WTC11 (cell line): Measurements from ENCODE around the gene FERMT3. TPM values are rescaled to one million over a fixed set of nuclear protein-coding genes. Genes with fewer than 3 reads are reported as not detected.

Experiments used
- ATAC-seq: fragments of 200-7000 bp; cut with Tn5 transposase; 2 replicates; pipeline ENCODE4 v1.10.0; 2021; ENCODE audit warnings: mild to moderate bottlenecking, moderate library complexity
- CTCF ChIA-PET: fragments of 300-600 bp; sonication (Branson Sonifier 250); formaldehyde crosslinking; loops from one replicate; lab custom pipeline; 2021; ENCODE audit warnings: antibody characterized with exemption; lab: Charles Lee
- POLR2A ChIA-PET: fragments of 350-600 bp; sonication (Branson Sonifier 250); formaldehyde crosslinking; loops from one replicate; lab custom pipeline; 2021; ENCODE audit warnings: antibody characterized with exemption; lab: Charles Lee
- DNase-seq: peaks from one replicate; pipeline ENCODE4 v3.0.0; 2021; ENCODE audit warnings: low spot score
- H3K27ac Mint-ChIP-seq: 2 replicates; pipeline ENCODE4 v1.8.0; 2021; ENCODE audit warnings: mixed read lengths
- H3K27me3 Mint-ChIP-seq: 2 replicates; pipeline ENCODE4 v1.8.0; 2021; ENCODE audit warnings: low read depth, mild to moderate bottlenecking, moderate library complexity, mixed read lengths
- H3K36me3 Mint-ChIP-seq: 2 replicates; pipeline ENCODE4 v1.8.0; 2021; ENCODE audit warnings: mixed read lengths
- H3K4me1 Mint-ChIP-seq: 2 replicates; pipeline ENCODE4 v1.8.0; 2022; ENCODE audit warnings: mixed read lengths
- H3K4me3 Mint-ChIP-seq: 2 replicates; pipeline ENCODE4 v1.8.0; 2021; ENCODE audit warnings: mild to moderate bottlenecking, moderate library complexity, mixed read lengths
- H3K9me3 Mint-ChIP-seq: 2 replicates; pipeline ENCODE4 v1.8.0; 2021; ENCODE audit warnings: mixed read lengths
- AFF4 ChIP-seq: sonication (generic); formaldehyde crosslinking; IDR thresholded peaks from 2 replicates; pipeline ENCODE4 v1.8.1; 2023; ENCODE audit warnings: mild to moderate bottlenecking, missing genetic modification reagents, borderline replicate concordance
- ATF1 ChIP-seq: sonication (generic); formaldehyde crosslinking; IDR thresholded peaks from 2 replicates; pipeline ENCODE4 v1.8.1; 2023; ENCODE audit warnings: mild to moderate bottlenecking, moderate library complexity, missing genetic modification reagents
- HMGXB4 ChIP-seq: sonication (generic); formaldehyde crosslinking; IDR thresholded peaks from 2 replicates; pipeline ENCODE4 v1.8.1; 2023; ENCODE audit warnings: mild to moderate bottlenecking, moderate library complexity, missing genetic modification reagents
- MXD4 ChIP-seq: fragments of 250-450 bp; sonication (Bioruptor Pico); IDR thresholded peaks from 2 replicates; pipeline ENCODE4 v1.8.0; 2021; ENCODE audit warnings: mild to moderate bottlenecking, moderate library complexity, borderline replicate concordance
- MYBL2 ChIP-seq: sonication (generic); formaldehyde crosslinking; IDR thresholded peaks from 2 replicates; pipeline ENCODE4 v1.8.1; 2023; ENCODE audit warnings: mild to moderate bottlenecking, moderate library complexity, missing genetic modification reagents
- SOX15 ChIP-seq: fragments of 250-450 bp; sonication (Bioruptor Pico); IDR thresholded peaks from 2 replicates; pipeline ENCODE4 v1.9.0; 2021; ENCODE audit warnings: mild to moderate bottlenecking
- TP53 ChIP-seq: sonication (generic); formaldehyde crosslinking; IDR thresholded peaks from 2 replicates; pipeline ENCODE4 v1.8.1; 2023; ENCODE audit warnings: mild to moderate bottlenecking, missing genetic modification reagents
- ZNF425 ChIP-seq: fragments of 250-450 bp; sonication (Bioruptor Pico); conservative IDR thresholded peaks from 2 replicates; pipeline ENCODE4 v1.9.0; 2021; ENCODE audit warnings: mild to moderate bottlenecking
- ZNF512 ChIP-seq: sonication (generic); formaldehyde crosslinking; IDR thresholded peaks from 2 replicates; pipeline ENCODE4 v1.8.1; 2022; ENCODE audit warnings: missing genetic modification reagents, borderline replicate concordance
- total RNA-seq: library from RNA; stranded (reverse); gene quantifications from 3 replicates; pipeline ENCODE4 v1.2.3, GENCODE V29; 2021
- TF ChIP-seq, protein P1 (sequence below): fragments of 250-450 bp; sonication (Bioruptor Pico); IDR thresholded peaks from 2 replicates; pipeline ENCODE4 v2.1.2; 2022; ENCODE audit warnings: mild to moderate bottlenecking, moderate library complexity
- TF ChIP-seq, protein P2 (sequence below): sonication (generic); formaldehyde crosslinking; IDR thresholded peaks from 2 replicates; pipeline ENCODE4 v1.8.1; 2022; ENCODE audit warnings: mild to moderate bottlenecking, missing genetic modification reagents, moderate library complexity, borderline replicate concordance

FERMT3 gene
- total RNA-seq, 1 experiment from 2014 or later = 3.8 TPM

GRCh38 chr11:64243236-64243854 lies 36.8 kb downstream of the FERMT3 start (continued):
- TF ChIP-seq ZNF512 = no peak
- no peak for TF ChIP-seq MXD4 (CRISPR knock-in tag)
- no peak for TF ChIP-seq ATF1 (CRISPR knock-in tag)
- no peak for TF ChIP-seq MYBL2 (CRISPR knock-in tag)

GRCh38 chr11:64244107-64244506 lies 37.6 kb downstream of the FERMT3 start:
- Mint-ChIP-seq H3K27ac (peak overlapping the region; percentile 83), H3K27me3 (no peaks in the 10 kb centered on the region), H3K36me3 (peaks cover 8% of the 10 kb centered on the region), H3K4me3 (peak overlapping the region; percentile 88), H3K9me3 (no peaks in the 10 kb centered on the region), H3K4me1 (peaks cover 44% of the 10 kb centered on the region)
- ChIA-PET CTCF (interaction anchor here (1.1 to 3.8 kb wide), 6 partner anchors 7 to 111 kb away, joined by 4 to 50 read pairs (median 10); partner anchors contain the start of gene PLCB3), POLR2A (interaction anchor here (0.6 to 1.8 kb wide), 6 partner anchors 15 to 1484 kb away, joined by 3 to 6 read pairs (median 4); partner anchors contain the start of gene TRPT1)
- TF ChIP-seq AFF4 (CRISPR knock-in tag) = no peak
- no peak for TF ChIP-seq SOX15 (CRISPR knock-in tag)
- TF ChIP-seq, protein P1, sequence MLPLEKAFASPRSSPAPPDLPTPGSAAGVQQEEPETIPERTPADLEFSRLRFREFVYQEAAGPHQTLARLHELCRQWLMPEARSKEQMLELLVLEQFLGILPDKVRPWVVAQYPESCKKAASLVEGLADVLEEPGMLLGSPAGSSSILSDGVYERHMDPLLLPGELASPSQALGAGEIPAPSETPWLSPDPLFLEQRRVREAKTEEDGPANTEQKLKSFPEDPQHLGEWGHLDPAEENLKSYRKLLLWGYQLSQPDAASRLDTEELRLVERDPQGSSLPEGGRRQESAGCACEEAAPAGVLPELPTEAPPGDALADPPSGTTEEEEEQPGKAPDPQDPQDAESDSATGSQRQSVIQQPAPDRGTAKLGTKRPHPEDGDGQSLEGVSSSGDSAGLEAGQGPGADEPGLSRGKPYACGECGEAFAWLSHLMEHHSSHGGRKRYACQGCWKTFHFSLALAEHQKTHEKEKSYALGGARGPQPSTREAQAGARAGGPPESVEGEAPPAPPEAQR = no peak
- no peak for TF ChIP-seq HMGXB4
- TF ChIP-seq ZNF425 (CRISPR knock-in tag) = 0 out of 2 replicates have a peak, but pooled peaks have one; percentile 30
- no peak for TF ChIP-seq ATF1 (CRISPR knock-in tag)
- TF ChIP-seq, protein P2, sequence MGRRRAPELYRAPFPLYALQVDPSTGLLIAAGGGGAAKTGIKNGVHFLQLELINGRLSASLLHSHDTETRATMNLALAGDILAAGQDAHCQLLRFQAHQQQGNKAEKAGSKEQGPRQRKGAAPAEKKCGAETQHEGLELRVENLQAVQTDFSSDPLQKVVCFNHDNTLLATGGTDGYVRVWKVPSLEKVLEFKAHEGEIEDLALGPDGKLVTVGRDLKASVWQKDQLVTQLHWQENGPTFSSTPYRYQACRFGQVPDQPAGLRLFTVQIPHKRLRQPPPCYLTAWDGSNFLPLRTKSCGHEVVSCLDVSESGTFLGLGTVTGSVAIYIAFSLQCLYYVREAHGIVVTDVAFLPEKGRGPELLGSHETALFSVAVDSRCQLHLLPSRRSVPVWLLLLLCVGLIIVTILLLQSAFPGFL (CRISPR knock-in tag) = no peak
- no peak for TF ChIP-seq TP53 (CRISPR knock-in tag)
- DNase-seq (no peak), ATAC-seq (no peak)
